GM18870 (cell line): ENCODE measurements around the gene GOLGA5.

Experiments used
- ATAC-seq: cut with Tn5 transposase; IDR thresholded peaks from one replicate; pipeline ENCODE4 v1.9.1; 2021; ENCODE audit warnings: moderate library complexity; ENCODE audit not compliant: unreplicated experiment

Gene GOLGA5

DNA sequence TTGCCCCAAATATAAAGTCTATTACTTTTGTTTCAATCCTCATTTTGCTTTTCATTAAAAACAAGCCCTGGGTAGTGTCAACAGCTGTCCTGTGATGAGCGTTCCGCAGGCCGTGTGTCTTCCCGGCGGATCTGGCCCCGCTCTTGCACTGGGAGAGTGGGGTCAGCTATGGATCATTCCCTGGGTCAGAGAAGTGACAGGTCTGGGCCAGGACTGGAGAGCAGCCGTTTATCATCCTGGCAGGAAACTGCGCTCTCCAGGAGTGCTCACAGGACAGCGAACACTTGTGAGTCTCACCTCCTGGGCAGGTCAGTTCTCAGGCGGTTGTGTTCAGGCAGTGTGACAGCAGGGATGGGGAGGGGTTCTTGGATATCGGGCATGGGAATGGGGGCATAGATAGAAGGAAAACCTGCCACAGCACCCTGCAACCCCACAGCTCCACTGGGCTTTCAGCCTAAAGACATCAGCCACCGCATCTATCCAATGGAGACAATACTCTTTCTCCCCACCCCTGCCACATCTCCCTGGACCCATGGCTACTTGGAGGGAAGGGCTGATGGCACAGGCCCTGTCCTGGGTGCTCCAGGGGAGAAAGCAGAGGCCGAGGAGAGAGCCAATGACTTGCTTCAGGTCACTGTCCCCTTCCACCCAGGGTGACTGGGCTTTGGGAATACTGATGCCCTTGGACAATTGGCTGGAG is 81.0 kb downstream of the GOLGA5 start:
- ATAC-seq = no peak

DNA sequence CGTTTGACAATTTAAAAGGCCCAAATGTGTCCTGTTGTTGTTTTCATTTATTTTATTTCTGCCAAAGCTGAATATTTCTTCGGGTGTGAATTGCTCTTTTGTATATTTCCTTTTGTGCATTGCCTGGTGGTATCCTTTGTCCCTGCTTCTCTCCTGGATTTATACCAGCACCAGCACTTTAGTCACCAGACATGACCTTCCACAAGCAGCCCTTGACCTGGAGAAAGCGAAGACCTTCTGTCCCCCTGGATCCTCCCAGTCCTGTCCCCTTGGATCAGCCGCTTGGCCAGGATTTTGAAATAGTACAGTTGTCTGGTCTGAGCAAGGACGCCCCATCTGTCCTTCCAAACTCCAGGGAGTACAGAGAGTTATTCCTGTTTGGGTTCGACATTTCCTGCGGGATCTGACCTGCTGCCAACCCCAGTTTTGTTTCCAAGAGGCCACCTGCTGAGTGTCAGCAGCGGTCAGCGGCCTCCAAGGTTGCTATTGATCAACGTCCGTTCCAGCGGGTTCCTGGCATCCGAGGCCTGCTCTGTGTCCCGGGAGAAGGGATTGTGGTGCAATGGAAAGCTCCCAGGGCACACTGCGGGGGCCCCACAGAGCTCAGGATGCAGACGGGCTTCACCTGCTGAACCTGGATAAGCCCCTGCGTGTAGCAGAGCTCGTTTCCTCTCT is 83.8 kb downstream of the GOLGA5 start:
- ATAC-seq = no peak

DNA sequence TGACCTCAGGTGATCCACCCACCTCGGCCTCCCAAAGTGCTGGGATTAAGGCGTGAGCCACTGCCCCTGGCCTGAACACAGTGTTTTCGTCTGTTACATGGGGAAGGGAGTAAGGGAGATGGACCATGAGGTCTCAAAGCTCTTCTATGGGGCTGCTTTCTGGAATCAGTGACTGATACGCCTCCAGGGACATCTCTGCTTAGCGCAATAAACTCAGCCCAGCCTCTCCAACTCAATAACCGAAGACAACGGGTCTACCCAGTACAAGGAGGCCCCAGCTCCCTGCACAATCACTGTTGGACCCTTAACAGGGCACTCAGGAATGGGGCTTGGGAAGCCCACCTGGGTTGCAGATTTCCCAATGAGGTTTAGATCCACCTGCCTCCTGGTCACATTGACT is 86.2 kb downstream of the GOLGA5 start:
- no peak for ATAC-seq

DNA sequence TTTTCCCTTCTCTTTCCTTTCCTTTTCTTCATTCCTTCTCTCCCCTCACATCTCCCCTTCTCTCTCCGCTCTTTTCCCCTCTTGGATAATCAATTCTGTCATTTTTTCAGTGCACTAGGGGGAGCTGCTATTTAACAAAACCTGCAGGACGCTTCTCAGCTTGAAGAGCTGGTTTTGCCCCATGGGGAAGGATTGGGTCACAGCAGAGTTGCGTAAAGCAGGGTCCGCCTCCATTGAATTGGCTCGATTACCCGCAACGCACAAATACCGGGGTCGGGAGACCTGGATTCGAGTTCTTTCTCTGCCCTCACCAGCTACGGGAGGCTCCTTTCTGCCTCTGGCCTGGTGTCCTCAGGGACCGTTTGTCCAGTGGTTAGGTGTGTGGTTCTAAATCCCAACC is 86.7 kb downstream of the GOLGA5 start:
- ATAC-seq = no peak

DNA sequence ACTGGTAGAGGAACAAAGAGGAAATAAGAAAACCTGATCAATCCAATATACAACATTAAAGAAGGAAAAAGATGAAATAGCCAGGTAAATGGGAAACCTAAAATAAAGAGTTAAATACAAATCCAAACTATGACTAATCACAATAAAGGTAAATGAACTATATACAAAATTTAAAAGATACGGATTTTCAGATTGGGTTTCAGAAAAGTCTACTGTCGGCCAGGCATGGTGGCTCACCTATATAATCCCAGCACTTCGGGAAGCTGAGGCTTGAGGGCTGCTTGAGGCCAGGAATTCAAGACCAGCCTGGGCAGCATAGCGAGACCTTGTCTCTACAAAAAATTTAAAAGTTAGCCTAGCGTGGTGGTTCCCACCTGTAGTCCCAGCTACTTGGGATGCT is 89.0 kb downstream of the GOLGA5 start:
- no peak for ATAC-seq

DNA sequence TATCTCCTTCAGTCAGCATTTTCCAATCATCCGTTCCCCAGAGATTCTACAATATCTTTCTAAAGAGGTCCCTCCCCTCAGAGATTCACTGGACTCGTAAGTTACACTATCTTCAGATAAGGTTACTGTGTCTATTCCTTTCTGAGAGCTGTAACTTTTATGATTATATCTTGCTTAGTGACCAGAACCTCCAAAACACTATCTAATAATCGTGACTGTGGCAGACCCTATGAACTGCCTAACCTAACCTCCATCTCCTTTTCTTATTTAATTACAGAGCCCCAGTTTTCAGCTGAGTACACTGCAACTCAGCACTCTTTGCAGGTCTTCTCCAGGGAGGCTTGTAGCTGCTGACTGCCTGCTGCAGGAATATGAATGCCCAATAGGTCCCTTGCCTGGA is 90.3 kb downstream of the GOLGA5 start:
- no peak for ATAC-seq

DNA sequence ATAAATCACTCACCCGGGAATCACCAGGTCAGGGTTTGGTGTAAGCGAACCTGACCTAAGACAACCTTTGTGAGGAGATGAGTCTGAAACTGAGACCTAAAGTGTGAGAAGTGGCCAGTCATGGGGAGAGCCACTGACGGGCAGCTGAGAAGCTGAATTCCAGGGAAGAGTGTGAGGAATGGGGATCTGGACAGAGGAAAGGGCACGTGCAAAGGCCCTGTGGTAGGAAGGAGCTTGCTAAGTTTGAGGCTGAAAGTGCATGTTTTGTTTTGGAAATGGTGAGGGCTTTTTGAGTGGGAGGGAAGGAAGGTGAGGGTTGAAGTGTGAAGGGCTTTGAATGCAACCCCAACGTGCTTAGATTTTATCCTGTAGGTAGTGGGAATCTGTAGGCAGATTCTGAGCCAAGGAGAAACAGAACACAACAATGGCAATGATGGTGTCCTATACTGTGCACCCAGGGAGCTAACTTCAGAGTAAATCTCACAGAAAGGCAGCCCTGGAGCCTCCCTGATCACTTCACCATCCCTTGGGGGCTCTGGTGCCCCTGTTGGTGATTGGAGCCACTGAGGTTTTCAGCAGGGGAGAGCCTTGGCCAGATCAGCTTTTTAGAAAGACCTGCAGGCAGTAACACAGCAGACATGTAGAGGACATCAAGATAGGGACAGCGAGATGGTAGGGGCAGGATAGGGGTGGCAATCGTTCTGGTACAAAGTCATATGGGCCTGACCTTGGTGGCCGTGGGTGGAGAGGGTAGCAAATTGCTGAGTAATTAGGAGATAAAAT is 91.4 kb downstream of the GOLGA5 start:
- no peak for ATAC-seq

DNA sequence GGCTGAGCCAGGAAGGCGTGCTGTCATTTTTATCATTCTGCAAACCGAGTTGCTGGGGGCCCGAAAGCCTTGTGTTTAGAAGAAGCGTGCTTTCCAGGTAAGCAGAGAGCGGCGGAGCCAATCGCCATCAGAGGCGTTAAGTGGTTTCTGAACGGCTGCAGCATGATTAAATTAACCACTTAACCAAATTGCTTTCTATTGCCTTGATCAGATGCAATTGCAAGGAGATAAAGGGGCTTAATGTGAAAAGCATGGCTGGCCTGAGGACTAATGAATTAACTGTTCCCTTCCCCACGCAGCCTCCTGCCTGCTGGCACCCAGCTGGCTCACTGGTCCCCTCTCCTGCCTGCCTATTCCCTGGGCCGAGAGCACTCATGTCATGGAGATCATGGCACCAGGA is 92.2 kb downstream of the GOLGA5 start:
- no peak for ATAC-seq

DNA sequence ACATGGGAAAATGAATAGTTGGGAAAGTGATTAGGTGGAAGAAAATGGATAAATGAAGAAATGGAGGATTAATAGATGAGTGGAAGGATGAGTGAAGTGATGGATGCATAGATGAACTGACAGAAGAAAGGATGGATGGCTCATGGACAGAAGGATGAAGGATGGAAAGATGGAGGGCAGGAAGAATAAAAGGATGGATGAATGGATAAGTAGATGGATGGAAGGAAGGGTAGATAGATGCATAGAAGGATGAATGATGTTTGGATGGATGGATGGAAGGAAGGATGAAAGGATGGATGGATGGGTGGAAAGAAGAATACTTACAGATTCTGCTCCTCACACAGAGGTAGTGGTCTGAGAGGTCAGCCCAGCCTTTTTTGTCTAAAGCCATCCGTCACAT is 93.1 kb downstream of the GOLGA5 start:
- ATAC-seq = no peak

DNA sequence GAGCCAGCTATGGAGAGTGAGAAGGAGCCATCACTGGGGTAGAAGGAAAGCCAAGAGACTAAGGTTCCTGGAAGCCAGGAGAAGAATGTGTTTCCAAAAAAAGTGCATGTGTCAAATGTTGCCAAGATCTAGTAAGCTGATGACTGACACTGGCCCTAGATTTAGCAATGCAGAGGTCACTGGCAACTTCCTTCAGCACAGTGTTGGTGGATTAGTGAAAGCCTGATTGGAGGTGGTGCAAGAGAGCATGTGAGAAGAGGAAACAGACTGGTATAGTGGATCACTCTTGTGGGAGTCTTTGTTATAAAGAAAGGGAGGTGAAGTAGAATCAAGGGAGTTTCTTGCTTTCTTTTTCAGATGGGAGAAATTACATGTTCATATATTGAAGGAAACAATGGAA is 94.8 kb downstream of the GOLGA5 start:
- ATAC-seq = no peak
